Esophagus squamous epithelium (tissue), 5 donors: ENCODE data around the gene MC3R. TPM values are rescaled to one million over a fixed set of nuclear protein-coding genes. Genes with fewer than 3 reads are reported as not detected.

Source experiments
- DNase-seq: peaks from one replicate; lab custom pipeline; 2025; lab: John Stamatoyannopoulos, UW
- H3K27ac ChIP-seq, 4 donors: fragments of 200-600 bp; sonication (generic); one replicate each; pipeline ENCODE4 v1.5.1; 2016 to 2019; ENCODE audit warnings: mild to moderate bottlenecking in 1 of 4
- H3K27me3 ChIP-seq, 4 donors: fragments of 200-600 bp; sonication (generic); 1 replicate in 3 of 4; 2 replicates in 1 of 4; pipeline versions ENCODE4 v1.5.1 to v1.6.0; 2017 to 2021; ENCODE audit warnings: antibody characterized with exemption in 1 of 4
- H3K36me3 ChIP-seq, 3 donors: fragments of 200-600 bp; sonication (generic); one replicate each; pipeline ENCODE4 v1.5.1; 2016 to 2019
- H3K4me1 ChIP-seq, 3 donors: fragments of 200-600 bp; sonication (generic); one replicate each; pipeline ENCODE4 v1.5.1; 2017 to 2019
- H3K4me3 ChIP-seq, 4 donors: fragments of 200-600 bp; sonication (generic); 1 replicate in 3 of 4; 2 replicates in 1 of 4; pipeline ENCODE4 v1.5.1; 2016 to 2019; ENCODE audit warnings: mild to moderate bottlenecking in 2 of 4, moderate library complexity in 1 of 4
- H3K9me3 ChIP-seq, 3 donors: fragments of 200-600 bp; sonication (generic); one replicate each; pipeline ENCODE4 v1.5.1; 2016 to 2019
- CTCF ChIP-seq, 6 experiments: fragments of 450-650 bp in 4 of 6; fragments of 200-600 bp in 2 of 6; sonication (generic) in 2 of 6; IDR thresholded peaks; one replicate each; pipeline ENCODE4 v1.5.1; 2016 to 2019; ENCODE audit warnings: antibody characterized with exemption in 6 of 6, mild to moderate bottlenecking in 4 of 6, moderate library complexity in 4 of 6
- POLR2A ChIP-seq, 4 donors: fragments of 450-650 bp; IDR thresholded peaks; one replicate each; pipeline ENCODE4 v1.6.1; 2017; ENCODE audit warnings: antibody characterized with exemption in 4 of 4, mild to moderate bottlenecking in 4 of 4, moderate library complexity in 3 of 4
- WGBS, 2 donors: methylation state at CpG; one replicate each; pipeline ENCODE4 v1.1.5; 2018; 5-methylcytosine and 5-hydroxymethylcytosine counted together
- intact Hi-C: fragments of 100-400 bp; cut with DNase I; formaldehyde crosslinking; loops from one replicate; pipeline ENCODE4 v1.15.0; 2022
- total RNA-seq, 4 donors: library from RNA; depleted of rRNA; stranded (reverse); fragments of >200 nt; gene quantifications; one replicate each; pipeline ENCODE4 v1.1.0, GENCODE V29; 2016
- donor health status: DM: yes; HTN: yes; CAD: no.

MC3R gene
- total RNA-seq, 4 donors from 2014 or later = not detected

GRCh38 chr20:56245761-56246160 is 2.8 kb upstream of the MC3R start:
- no peak overlapping the region for H3K4me3 ChIP-seq
- H3K9me3 ChIP-seq = no peaks in the 10 kb centered on the region
- DNase-seq = no peak
- peaks cover 0 to 39% (median 0%) of the 10 kb centered on the region in 4 donors for H3K27me3 ChIP-seq
- H3K4me1 ChIP-seq = peaks cover 0 to 10% (median 0%) of the 10 kb centered on the region in 3 donors
- intact Hi-C loops = no loop called here
- WGBS, 2 donors = 3 to 5% methylated on average over 3 of the region's 3 CpGs
- TF ChIP-seq POLR2A (IDR thresholded peaks at IDR 0.05) = no peak
- TF ChIP-seq CTCF (IDR thresholded peaks at IDR 0.05) = no peak
- no peaks in the 10 kb centered on the region for H3K36me3 ChIP-seq
- no peak overlapping the region for H3K27ac ChIP-seq

GRCh38 chr20:56249244-56249955 is 868 bp downstream of the MC3R start:
- H3K27ac ChIP-seq = no peak overlapping the region
- H3K4me3 ChIP-seq = no peak overlapping the region
- H3K4me1 ChIP-seq = peaks cover 0 to 6% (median 0%) of the 10 kb centered on the region in 3 donors
- DNase-seq = no peak
- intact Hi-C loops = no loop called here
- no peaks in the 10 kb centered on the region for H3K9me3 ChIP-seq
- TF ChIP-seq CTCF (IDR thresholded peaks at IDR 0.05) (peak; percentile 19 to 67 (median 34)), POLR2A (IDR thresholded peaks at IDR 0.05) (no peak)
- H3K36me3 ChIP-seq = no peaks in the 10 kb centered on the region
- peaks cover 0 to 69% (median 0%) of the 10 kb centered on the region in 4 donors for H3K27me3 ChIP-seq
- WGBS, 2 donors = 69 to 82% methylated on average over 25 to 32 of the region's 32 CpGs

GRCh38 chr20:56249956-56250355 is 1.4 kb downstream of the MC3R start:
- Histone ChIP-seq H3K27me3 (peaks cover 0 to 68% (median 0%) of the 10 kb centered on the region in 4 donors), H3K27ac (no peak overlapping the region), H3K4me1 (peaks cover 0 to 6% (median 0%) of the 10 kb centered on the region in 3 donors), H3K4me3 (no peak overlapping the region), H3K9me3 (no peaks in the 10 kb centered on the region), H3K36me3 (no peaks in the 10 kb centered on the region)
- no peak for DNase-seq
- 49% methylated on average over 7 of the region's 7 CpGs for WGBS, 2 donors
- intact Hi-C loops = no loop called here
- TF ChIP-seq CTCF (IDR thresholded peaks at IDR 0.05) = no peak
- TF ChIP-seq POLR2A (IDR thresholded peaks at IDR 0.05) = no peak

GRCh38 chr20:56257604-56258003 is 9.1 kb downstream of the MC3R start:
- Histone ChIP-seq H3K9me3 (no peaks in the 10 kb centered on the region), H3K27ac (no peak overlapping the region), H3K36me3 (no peaks in the 10 kb centered on the region), H3K4me1 (no peaks in the 10 kb centered on the region), H3K4me3 (no peak overlapping the region), H3K27me3 (peaks cover 0 to 18% (median 0%) of the 10 kb centered on the region in 4 donors)
- DNase-seq = no peak
- 75 to 83% methylated on average over 6 to 7 of the region's 7 CpGs for WGBS, 2 donors
- TF ChIP-seq CTCF (IDR thresholded peaks at IDR 0.05) (no peak), POLR2A (IDR thresholded peaks at IDR 0.05) (no peak)
- intact Hi-C loops = no loop called here

GRCh38 chr20:56259948-56260347 is 11.4 kb downstream of the MC3R start:
- no peak overlapping the region for H3K4me3 ChIP-seq
- no peak for TF ChIP-seq POLR2A (IDR thresholded peaks at IDR 0.05)
- TF ChIP-seq CTCF (IDR thresholded peaks at IDR 0.05) = no peak
- DNase-seq = no peak
- no peak overlapping the region for H3K27ac ChIP-seq
- peaks cover 0 to 13% (median 0%) of the 10 kb centered on the region in 4 donors for H3K27me3 ChIP-seq
- no peaks in the 10 kb centered on the region for H3K36me3 ChIP-seq
- no peaks in the 10 kb centered on the region for H3K4me1 ChIP-seq
- WGBS, 2 donors = 66 to 67% methylated on average over 2 of the region's 2 CpGs
- no peaks in the 10 kb centered on the region for H3K9me3 ChIP-seq
- intact Hi-C loops = no loop called here
